G401.6 (cell line): Measurements from ENCODE around the gene SOD2.
"Not testable (repeated sequence)": the region's sequence is repeated elsewhere in the genome, so short reads cannot be mapped to it uniquely, and the experiment has no call there.

Experiments
- FAIRE-seq: peaks from 2 replicates; lab custom pipeline; 2012; peaks lifted over from hg19 to GRCh38; lab: Jason Lieb, UNC

The SOD2 gene

DNA sequence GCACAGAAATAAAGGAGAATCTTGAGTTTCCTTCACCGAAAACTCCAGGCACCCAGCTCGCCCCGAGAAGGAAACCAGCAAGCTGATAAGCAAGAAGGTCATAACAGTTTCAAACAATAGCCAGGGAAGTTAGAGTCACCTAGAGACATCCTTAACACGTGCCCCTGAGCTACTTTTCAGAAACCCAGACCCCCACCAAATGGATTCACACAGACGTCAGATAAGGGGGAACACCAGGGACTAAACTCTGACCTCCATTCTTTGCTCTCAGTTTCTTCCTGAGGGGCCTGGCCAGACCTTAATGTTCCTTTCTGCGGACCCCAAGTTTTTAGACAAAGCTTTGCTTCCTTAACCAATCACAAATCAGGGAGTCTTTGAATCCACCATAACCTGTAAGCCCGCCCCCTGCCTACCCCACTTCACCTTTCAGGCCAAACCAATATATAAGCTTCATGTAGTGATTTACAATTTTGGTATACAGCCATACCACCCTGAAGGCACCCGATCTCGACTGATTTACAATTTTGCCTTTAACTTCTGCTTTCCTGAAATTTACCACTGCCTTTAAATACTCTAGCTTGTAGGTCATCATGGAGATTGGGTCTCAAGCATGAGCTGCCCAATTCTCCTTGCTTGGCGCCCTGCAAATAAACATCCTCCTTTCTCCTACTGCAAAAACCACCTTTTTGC is 11.7 kb downstream of the SOD2 start:
- no peak for FAIRE-seq

DNA sequence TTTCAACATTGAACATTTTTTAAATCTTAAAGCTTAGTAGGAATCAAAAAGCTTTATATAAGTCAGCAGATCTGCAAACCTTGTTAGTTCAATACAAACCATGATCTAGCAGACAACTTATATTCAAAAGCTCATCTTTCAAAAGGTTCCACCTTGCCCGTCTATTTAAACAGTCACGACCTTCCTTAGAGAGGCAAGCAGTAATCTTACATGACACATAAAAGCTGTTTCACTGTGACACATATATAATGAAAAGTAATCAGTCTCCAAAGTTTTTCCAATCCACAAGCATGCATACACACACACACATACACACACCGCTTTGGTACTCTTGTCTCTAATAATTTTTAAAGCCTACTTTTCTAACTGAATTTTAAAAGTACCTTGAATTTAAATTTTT is 12.9 kb downstream of the SOD2 start:
- FAIRE-seq, result no peak

DNA sequence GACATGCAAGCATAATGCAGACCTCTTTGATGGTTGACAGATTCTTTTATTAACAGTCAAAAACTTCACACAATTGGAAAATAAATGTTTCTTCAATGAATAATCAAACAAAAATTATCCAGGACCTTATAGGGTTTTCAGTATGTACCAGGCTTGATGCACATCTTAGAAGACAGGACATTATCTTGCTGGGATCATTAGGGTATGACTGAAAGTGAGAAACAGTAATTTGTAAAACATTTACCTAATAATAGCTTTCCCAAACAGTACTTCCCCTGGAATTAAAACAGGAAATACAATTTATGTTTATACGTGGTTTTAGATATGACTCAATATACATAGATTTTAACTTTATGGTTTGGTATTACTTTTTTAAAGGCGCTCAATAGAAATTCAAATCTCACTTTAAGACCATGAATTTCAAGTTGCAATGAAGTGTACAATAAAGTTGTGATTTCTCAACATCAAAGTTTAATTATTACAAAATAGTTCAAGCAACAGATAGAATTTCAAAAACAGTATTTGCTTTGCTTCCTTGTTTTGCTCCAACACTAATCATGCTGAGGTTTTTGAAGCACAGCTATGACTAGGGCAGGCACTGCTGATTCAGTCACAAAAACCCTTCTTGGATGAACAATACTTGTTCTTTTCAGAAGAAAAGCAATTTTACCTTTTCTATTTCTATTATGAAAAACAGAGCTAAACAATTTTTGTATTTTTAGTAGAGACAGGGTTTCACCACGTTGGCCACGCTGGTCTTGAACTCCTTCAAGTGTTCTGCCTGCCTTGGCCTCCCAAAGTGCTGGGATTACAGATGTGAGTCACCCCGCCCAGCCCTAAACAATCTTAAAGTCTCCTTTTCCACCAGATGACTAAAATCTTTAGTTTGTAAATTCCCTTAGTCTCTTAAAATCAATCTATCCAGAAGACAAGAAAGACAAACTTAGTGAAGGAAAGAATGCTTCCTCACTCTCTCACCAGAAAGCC is 13.7 kb downstream of the SOD2 start:
- peak; percentile 39 for FAIRE-seq

DNA sequence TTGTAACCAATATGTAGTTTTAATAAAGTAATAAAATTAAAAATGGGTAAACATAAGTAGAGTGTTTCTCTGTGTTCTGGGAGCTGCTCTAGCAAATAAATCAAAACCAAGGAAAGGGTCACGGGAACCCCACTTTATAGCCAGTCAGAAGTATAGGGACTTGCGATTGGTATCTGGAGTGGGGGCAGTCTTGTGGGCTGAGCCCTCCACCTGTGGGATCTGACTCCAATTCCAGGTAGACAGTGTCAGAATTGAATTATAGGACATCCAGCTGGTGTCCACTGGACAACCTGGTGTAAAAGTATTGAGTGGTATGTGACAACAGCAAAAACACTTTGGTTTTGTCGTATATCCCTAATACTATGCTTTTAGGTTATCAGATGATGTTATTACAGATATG is 14.5 kb downstream of the SOD2 start:
- no peak for FAIRE-seq

DNA sequence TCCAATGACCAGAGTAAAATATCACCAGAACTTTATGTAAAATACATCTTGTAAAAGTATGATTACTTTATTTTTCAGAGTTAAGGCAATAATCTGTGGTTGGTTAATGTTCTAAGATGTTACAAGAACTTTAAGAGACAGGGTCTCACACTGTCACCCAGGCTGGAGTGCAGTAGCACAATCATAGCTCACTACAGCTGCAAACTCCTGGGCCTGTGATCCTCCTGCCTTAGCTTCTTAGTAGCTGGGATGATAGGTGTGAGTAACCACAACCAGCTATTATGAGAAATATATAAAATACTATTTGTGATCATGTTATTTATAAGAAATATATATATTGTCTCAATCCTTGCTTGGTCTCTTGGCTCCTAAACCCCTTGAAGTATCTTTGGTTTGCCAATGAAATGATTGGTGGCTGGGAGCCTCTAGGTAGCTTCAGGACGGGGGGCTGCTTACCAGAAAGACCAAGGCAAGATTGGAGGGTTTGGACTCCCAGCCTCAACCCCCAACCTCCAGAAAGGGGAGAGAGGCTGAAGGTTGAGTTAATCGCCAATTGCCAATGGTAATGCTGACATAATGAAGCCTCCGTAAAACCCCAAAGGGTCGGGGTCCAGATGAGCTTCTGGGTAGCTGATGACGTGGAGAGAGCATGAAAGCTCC is 15.4 kb downstream of the SOD2 start:
- no peak for FAIRE-seq

DNA sequence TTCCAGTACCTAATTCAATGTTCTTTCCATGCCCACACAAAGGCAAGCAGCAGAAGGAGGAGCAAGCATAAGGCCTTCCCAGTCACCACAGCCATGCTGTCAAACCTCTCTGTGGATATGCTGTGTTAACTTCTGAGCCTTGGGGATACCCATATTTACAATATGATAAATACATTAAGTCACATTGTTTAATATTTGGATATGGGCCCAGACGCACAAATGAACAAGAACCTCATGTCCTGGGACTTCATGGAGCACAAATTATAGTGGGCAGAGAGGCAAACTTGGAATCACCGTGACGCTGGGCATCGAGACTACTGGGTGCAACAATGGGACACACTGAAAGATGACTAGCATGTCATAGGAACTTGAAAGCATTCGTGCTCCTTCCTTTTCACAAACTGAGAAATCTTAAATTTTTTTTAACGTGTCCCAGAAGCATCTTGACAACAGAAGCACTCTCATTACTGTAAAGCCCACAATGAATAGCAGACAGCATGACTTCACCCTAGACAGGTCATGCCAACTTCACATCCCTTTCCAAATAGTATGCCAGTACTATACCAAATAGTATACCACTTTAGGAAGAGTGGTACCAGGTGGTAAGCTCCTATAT is 16.0 kb downstream of the SOD2 start:
- FAIRE-seq, result no peak

DNA sequence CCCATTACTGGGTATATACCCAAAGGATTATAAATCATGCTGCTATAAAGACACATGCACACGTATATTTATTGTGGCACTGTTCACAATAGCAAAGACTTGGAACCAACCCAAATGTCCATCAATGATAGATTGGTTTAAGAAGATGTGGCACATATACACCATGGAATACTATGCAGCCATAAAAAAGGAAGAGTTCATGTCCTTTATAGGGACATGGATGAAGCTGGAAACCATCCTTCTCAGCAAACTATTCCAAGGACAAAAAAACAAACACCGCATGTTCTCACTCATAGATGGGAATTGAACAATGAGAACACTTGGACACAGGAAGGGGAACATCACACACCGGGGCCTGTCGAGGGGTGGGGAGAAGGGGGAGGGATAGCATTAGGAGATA is 16.8 kb downstream of the SOD2 start:
- not testable (repeated sequence) for FAIRE-seq

DNA sequence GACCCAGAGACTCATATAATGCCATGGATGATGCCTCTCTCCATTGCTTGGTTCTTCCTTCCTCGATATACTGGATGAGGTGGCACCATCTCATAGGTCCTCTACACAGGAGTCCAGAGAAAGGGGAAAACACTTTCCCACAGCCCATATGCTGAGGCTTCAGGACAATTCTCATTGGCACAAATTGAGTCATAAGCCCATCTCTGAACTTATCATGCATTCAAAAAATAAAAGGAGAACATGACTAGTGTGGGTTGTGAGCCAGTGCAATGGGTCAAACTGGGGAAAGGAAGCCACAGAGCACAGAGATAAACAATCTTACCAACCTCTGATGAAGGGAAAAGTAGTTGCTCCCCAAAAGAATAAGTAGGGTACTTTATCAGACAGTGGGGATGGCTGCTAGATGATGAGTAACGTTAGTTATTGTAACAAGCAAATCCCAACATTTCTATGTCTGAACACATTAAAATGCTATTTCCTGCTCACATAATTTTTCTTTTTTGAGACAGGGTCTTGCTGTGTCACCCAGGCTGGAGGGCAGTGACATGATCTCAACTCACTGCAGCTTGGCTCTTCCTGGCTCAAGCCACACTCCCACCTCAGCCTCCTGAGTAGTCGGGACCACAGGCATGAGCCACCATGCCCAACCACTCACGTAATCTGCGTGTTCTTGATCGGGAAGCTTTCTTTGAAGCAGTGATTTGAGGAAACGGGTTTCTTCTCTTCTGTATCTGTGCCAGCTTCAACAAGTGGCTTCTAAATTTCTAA is 27.0 kb downstream of the SOD2 start:
- FAIRE-seq, result no peak

DNA sequence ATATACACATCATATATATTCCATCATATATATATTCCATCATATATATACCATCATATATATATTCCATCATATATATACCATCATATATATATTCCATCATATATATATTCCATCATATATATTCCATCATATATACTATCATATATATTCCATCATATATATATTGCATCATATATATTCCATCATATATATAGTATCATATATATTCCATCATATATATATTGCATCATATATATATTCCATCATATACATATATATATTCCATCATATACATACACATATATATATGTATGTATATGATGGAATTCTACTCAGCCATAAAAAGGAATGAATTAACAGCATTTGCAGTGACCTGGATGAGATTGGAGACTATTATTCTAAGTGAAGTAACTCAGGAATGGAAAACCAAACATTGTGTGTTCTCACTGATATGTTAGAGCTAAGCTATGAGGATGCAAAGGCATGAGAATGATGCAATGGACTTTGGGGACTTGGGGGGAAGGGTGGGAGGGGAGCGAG is 29.6 kb downstream of the SOD2 start:
- FAIRE-seq, result peak; percentile 70

DNA sequence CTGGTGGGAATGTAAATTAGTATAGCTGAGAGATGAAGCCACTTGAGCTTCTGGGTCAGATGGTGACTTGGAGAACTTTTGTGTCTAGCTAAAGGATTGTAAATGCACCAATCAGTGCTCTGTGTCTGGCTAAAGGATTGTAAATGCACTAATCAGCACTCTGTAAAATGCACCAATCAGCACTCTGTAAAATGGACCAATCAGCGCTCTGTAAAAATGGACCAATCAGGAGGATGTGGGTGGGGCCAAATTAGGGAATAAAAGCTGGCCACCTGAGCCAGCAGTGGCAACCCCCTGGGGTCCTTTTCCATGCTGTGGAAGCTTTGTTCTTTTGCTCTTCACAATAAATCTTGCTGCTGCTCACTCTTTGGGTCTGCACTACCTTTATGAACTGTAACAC is 31.1 kb downstream of the SOD2 start:
- not testable (repeated sequence) for FAIRE-seq

DNA sequence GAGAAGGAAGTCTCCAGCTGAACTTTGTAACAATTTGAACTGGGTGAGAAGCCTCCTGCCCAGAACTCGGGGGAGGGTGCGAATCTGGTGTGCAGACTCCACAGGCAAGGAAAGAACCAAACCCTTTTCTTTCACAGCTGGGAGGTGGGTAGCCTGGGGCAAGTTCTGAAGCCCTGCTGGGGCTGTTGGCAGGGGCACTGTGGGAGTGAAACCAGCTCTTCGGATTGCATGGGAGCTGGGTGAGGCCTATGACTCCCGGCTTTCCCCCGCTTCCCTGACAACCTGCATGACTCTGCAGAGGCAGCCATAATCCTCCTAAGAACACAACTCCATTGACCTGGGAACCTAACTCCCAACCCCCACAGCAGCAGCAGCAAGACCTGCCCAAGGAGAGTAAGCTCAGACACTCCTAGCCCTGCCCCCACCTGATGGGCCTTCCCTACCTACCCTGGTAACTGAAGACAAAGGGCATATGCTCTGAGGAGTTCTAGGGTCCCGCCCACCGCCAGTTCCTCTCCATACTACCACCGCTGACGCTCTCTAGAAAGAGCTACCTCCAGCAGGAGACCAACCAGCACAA is 37.5 kb downstream of the SOD2 start:
- FAIRE-seq, result no peak

DNA sequence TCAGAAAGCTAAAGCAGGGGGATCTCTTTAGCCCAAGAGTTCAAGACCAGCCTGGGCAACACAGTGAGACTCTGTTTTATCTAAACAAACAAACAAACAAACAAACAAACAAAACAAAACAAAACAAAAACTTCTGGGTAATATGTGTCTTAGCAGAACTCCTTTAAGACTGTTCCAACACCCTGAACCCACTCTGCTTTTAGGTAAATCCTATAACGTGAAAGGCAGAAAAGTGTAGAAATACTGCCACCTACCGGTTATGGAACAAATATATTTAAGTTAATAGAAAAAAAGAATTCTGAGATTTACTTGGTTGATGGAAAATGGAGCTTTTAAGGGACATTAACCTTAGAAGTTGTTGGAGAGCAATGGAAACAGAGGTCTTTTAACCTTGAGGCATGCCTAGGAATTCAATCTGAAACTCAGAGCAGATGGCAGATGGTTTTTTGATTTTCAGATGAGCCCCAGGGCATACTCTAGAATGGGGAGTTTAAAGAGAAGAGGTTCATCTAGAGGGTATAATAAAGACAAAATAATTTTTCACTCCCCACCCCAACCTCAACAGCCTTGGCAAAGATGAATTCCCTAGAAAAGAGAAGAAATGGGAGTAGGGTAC is 38.5 kb downstream of the SOD2 start:
- FAIRE-seq, result peak; percentile 97

DNA sequence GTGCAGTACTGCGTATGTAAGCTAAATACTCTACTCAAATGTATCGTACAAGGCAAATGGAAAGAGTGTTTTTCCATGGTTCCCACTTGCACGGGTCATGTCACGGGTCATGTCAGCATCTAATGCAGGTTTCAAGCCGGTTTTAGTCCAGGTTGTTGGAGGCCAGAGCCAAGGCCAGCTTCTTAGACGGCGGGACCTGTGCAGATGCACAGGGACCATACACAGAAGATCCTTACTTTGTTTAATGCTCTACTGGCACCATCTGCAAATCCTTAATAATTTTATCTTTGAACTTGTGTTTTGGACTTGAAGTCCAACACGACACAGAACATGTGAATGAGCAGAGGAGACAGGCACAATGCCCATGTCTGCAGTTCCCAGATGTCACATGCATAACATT is 42.7 kb downstream of the SOD2 start:
- FAIRE-seq, result no peak

DNA sequence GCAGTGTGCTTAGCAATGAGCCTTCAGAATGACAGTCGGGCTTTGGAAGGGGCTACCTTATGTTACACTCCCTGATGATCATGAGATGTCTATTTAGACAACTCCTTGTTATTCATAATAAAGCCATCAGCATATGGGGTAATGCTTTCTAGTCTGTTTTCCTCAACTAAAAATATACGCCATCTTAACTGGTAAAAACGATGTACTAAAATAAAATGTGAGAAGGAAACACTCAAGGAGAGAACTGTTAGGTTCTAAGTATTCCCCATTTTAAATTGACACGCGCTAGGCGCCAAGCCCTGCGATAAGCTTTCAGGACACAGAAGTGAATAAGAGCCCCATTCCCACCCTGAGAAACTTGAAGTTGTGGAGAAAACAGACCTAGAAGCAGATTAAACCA is 43.6 kb downstream of the SOD2 start:
- FAIRE-seq, result no peak

DNA sequence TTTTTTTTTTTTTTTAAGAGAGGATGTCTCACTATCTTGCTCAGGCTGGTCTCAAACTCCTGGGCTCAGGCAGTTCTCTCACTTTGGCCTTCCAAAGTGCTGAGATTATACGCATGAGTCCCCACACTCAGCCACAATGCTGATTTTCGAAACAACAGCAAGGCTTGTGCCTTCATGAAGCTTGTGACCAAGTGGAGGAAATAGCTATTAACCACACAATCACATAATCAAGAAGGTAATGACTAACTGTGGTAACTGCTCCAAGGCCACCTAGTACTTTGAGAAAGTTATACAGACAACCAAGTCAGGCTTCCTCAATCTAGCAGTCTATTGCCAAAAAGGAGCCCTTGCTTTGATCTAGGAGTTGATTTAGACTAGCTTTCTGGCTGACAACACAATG is 46.3 kb downstream of the SOD2 start:
- no peak for FAIRE-seq

DNA sequence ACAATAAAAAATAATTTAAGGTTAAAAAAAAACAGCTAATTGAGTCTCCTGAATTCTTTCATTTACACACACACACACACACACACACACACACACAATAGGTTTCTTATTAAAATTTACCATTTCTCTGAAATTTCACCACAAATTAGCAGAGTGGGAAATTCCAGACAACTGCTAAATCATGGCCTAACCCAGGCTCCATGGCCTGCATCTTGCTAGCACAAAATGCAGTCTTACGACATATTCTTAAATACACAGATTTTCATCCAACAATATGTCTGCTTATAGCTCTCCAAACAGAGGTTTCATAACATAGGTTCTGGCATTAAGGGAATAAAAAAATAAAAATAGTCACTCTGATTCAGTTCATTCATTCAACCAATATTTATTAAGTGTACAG is 46.9 kb downstream of the SOD2 start:
- FAIRE-seq, result no peak

DNA sequence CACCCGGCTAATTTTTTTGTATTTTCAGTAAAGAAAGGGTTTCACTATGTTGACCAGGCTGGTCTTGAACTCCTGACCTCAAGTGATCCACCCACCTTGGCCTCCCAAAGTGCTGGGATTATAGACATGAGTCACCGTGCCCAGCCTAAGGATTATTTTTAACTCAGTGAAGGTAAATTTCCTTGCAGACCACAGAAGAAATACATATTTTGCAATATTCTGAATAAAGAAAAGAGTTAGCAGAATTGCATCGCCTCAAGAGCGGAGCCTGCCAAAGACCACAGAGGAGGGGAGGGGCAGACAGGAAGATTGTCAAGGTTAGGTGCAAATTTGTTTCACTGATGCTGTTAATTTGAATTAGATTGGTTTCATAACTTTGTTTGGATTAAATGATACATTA is 47.4 kb downstream of the SOD2 start:
- FAIRE-seq, result no peak
